ENCODE results near the gene MLLT3. TPM values are rescaled to one million over a fixed set of nuclear protein-coding genes. Genes with fewer than 3 reads are reported as not detected.

The MLLT3 gene
- total RNA-seq, 1 donor from 2014 or later: 3.8 TPM

DNA sequence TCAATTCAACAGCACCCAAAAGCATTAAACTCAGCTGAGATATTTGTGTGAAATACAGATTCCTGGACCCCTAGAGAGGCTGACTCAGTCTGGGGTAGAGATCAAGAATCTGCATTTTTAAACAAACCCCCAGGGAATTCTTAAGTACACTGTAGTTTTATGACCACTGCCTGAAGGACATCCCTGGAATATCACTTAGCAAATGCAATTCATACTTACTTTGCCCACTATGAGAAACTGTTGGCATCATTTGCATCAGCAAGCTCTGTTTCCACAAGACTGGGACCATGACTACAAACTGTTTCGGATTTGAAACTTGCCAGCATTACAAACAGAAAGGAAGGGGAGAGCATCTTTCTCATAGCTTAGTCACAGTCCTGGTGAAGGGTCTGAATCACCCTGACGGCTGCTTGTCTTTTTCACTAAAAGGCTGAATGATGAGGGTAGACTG is 63.7 kb downstream of the MLLT3 start:
- DNase-seq (ENCODE audit: low read depth in 2 of 2): peak in 1 of 2 donors; percentile 85

DNA sequence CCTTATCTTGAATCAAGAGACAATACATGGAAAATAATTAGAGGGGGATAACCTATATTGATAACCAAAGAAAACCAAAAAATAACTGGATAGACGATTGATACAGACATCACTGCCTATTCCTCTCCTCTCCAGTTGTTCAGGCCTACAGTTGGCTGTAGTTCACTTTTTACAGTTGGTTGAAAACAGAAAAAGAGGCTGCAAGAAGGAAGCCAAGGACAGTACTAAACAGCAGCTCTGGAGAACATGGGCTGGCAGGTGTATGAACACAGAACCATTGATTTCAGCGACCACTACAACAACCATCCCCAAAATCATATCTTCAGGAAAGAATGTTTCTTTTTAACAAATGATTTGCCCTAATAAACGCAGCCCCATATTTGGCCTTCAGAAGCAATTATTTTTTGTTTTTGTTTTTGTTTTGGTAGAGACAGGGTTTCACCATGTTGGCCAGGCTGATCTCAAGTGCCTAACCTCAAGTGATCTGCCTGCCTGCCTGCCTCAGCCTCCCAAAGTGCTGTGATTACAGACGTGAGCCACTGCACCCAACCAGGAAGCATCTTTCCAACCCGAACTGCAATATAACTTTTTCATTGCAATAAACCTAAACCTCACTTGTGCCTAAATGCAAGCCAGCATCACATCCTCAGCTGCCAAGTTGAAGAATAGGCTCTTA is 64.3 kb downstream of the MLLT3 start:
- DNase-seq (ENCODE audit: low read depth in 2 of 2): no peak

- DNase-seq (ENCODE audit: low read depth in 2 of 2): no peak
Observed at GRCh38 chr9:20557285-20557684, 65.0 kb downstream of the MLLT3 start.

- DNase-seq (ENCODE audit: low read depth in 2 of 2): peak in 1 of 2 donors; percentile 33
Observed at GRCh38 chr9:20553558-20554149, 68.6 kb downstream of the MLLT3 start.

- DNase-seq (ENCODE audit: low read depth in 2 of 2): peak; percentile 9 to 16
Observed at GRCh38 chr9:20552874-20553557, 69.3 kb downstream of the MLLT3 start.

GRCh38 chr9:20551835-20552234 is 70.5 kb downstream of the MLLT3 start:
- no peak for DNase-seq (ENCODE audit: low read depth in 2 of 2)

DNA sequence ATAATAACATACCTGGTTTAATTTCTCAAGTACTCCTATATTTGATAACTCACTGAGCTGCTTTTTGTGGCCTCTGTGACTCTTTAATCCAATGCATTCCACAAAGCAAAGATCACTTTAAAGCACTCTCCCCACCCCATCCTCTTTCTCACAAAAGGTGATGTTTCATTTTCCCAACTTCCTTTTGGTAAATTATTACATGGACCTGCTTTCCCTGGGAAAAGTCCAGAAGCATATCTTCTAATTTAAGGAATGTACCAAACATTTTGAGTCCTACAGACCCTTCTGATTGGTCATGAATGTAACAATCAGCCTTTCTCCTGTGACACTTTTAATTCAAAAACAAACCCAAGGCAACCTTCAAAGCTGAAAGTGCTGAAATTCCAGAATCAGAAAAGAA is 71.1 kb downstream of the MLLT3 start:
- DNase-seq (ENCODE audit: low read depth in 2 of 2): peak in 1 of 2 donors; percentile 18

GRCh38 chr9:20550326-20550725 is 72.0 kb downstream of the MLLT3 start:
- DNase-seq (ENCODE audit: low read depth in 2 of 2): no peak

DNA sequence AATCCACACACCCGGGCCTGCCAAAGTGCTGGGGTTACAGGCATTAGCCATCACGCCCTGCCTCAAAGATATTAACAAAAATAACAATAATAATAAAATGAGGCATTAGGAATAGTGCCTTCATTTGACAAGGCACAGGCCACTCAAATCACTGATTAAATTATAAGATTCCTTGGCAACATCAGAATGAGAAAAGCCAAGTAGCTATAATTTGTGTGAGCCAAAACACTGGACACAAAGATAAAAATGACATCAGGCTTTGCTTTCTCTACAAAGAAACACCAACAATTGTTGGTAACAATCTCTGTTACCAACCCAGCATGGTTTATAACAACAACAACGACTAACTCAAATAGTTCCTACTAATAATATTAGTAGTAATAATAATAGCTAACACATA is 73.2 kb downstream of the MLLT3 start:
- DNase-seq (ENCODE audit: low read depth in 2 of 2): no peak

GRCh38 chr9:20545023-20545622 is 77.2 kb downstream of the MLLT3 start:
- DNase-seq (ENCODE audit: low read depth in 2 of 2): no peak

DNA sequence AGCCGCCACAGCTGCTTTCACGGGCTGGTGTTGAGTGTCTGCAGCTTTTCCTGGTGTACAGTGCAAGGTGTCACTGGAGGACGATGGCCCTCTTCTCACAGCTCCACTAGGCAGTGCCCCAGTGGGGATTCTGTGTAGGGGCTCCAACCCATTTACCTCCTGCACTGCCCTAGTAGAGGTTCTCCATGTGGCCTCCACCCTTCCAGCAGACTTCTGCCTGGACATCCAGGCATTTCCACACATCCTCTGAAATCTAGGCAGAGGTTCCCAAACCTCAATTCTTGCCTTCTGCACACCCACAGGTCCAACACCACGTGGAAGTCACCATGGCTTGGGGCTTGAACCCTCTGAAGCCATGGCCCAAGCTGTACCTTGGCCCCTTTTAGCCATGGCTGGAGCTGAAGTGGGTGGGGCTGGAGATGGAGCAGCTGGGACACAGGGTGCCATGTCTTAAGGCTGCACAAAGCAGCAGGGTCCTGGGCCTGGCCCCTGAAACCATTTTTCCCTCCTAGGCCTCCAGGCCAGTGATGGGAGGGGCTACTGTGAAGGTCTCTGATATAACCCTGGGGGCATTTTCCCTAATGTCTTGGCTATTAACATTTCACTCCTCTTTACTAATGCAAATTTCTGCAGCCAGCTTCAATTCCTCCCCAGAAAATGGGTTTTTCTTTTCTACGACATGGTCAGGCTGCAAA is 82.0 kb downstream of the MLLT3 start:
- DNase-seq (ENCODE audit: low read depth in 2 of 2): no peak

DNA sequence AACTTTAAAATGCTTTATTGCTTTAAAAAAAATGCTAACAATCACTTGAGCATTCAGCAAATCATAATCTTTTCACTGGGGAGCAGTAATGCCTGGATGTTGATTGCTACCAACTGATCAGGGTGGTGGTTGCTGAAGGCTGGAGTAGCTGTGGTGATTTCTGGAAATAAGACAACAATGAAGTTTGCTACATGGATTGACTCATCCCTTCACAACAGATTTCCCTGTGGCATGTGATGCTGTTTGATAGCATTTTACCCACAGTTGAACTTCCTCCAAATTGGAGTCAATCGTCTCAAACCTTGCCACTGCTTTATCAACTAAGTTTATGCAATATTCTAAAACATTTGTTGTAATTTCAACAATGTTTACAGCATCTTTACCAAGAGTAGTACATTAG is 83.3 kb downstream of the MLLT3 start:
- DNase-seq (ENCODE audit: low read depth in 2 of 2): peak in 1 of 2 donors; percentile 41

GRCh38 chr9:20538092-20538491 is 84.2 kb downstream of the MLLT3 start:
- no peak for DNase-seq (ENCODE audit: low read depth in 2 of 2)

GRCh38 chr9:20537294-20537693 is 85.0 kb downstream of the MLLT3 start:
- no peak for DNase-seq (ENCODE audit: low read depth in 2 of 2)

DNA sequence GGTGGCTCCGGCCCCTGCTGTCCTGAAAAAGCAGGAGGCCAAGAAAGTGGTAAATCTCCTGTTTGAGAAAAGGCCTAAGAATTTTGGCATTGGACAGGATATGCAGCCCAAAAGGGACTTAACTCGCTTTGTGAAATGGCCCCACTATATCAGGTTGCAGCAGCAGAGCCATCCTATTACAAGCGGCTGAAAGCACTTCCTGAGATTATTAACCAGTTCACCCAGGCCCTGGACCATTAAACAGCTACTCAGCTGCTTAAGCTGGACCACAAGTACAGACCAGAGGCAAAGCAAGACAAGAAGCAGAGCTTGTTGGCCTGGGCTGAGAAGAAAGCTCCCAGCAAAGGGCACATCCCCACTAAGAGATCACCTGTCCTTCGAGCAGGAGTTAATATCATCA is 89.7 kb downstream of the MLLT3 start:
- DNase-seq (ENCODE audit: low read depth in 2 of 2): no peak

DNA sequence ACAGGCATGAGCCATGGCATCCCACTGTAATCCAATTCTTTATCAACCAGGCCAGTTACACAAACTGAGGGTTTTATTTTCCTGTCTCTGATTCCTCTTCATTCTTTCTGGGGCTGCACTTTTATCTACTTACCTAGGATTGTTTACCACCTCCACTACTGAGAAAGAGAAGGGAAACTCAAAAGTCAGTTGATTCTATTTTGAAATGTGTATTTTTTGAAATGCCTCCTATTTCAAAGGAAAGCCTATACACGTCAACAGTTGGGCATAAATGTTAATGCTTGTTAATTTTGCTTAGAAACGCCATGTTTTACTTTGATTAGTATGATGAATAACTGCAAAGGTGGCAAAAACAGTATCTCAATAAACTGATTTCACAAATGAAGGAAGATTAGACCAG is 92.5 kb downstream of the MLLT3 start:
- DNase-seq (ENCODE audit: low read depth in 2 of 2): no peak

DNA sequence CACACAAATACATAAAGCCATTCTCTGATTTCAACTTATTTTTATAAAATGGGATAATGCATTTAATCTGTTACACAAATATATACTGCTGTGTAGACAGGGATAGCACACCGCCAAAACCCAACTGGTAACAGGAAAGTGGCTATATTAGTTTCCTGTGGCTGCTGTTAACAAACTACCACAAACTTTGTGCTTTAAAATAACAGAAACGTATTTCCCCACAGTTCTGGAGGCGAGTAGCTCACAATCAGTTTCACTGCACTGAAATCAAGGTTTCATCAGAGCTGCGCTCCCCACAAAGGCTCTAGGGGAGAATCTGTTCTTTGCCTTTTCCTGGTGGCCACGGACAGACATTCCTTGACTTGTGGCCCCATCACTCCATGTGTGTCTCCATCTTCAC is 94.0 kb downstream of the MLLT3 start:
- DNase-seq (ENCODE audit: low read depth in 2 of 2): no peak

GRCh38 chr9:20526500-20527319 is 95.6 kb downstream of the MLLT3 start:
- no peak for DNase-seq (ENCODE audit: low read depth in 2 of 2)

DNA sequence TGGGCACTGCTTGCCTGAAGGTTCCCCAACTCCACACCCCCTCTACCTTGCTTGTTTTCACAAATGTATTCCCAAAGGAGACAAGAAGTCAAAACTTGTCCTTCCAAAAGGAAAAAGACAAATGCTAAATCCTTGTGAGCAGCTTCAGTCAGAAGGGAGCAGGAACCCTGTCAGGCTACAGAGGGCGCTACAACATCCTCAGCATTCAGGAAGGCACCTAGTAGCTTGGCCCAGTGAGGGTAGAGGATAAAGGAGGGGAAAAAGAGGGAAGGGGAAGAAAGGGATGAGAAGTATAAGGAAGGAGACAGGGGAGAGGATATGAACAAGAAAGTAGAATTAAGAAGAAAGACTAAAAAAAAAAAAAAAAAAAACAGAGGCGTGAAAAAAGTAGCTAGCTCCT is 97.5 kb downstream of the MLLT3 start:
- DNase-seq (ENCODE audit: low read depth in 2 of 2): no peak

DNA sequence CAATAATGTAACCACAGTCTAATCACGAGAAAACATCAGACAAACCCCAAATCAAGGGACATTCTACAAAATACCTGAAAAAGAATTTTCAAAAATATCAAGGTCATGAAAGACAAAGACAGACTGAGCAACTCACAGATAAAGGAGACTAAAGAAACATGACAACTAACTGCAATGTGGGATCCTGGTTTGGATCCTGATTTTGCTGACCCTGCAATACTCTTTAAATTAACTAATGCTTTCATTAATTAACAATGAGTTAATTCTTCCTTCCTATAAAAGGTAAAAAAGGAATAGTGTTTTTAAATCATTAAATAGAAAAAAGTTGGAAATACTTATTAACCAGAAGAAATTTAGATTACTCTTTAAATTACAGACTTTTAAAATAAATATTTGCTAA is 103.6 kb downstream of the MLLT3 start:
- no peak for DNase-seq (ENCODE audit: low read depth in 2 of 2)

Data from lung microvascular endothelial cell (primary cell).